Coronary artery (tissue), 2 donors: ENCODE measurements around the gene ANXA11.

Source experiments
- DNase-seq: peaks from one replicate; pipeline ENCODE4 v3.0.0-alpha.2; 2017; ENCODE audit warnings: low spot score
- H3K27ac ChIP-seq, 2 donors: fragments of 200-600 bp; sonication (generic); one replicate each; pipeline ENCODE4 v1.5.1; 2016 to 2019
- H3K4me3 ChIP-seq: fragments of 200-600 bp; sonication (generic); 2 replicates; pipeline ENCODE4 v1.5.1; 2016; ENCODE audit warnings: mild to moderate bottlenecking, moderate library complexity
- TF ChIP-seq, protein P1 (sequence below): fragments of 200-600 bp; sonication (generic); IDR thresholded peaks from one replicate; pipeline ENCODE4 v1.5.1; 2019; ENCODE audit warnings: antibody characterized with exemption

The ANXA11 gene

DNA sequence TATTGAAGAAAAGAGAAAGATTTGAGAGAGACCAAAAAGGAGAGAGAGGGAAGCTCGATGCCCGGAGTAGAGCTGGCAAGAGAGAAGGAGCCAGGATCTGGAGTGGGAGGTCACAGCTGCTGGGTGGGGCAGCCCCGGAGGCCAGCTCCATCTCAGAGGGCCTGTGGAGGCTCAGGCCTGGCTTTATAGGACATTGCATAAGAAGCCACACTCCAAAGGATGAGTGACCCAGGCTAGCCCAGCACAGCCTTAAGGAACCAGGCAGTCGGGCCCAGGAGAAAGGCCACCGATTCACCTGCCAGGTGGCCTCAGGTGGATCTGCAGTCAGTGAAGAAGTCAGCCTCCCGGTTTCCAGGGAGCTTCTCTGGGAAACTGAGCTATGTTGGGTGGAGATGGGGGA, 72.1 kb downstream of the ANXA11 start:
- no peak for DNase-seq
- Histone ChIP-seq H3K27ac (peak overlapping the region; percentile 67 to 89), H3K4me3 (peak overlapping the region; percentile 75)
- TF ChIP-seq, protein P1, sequence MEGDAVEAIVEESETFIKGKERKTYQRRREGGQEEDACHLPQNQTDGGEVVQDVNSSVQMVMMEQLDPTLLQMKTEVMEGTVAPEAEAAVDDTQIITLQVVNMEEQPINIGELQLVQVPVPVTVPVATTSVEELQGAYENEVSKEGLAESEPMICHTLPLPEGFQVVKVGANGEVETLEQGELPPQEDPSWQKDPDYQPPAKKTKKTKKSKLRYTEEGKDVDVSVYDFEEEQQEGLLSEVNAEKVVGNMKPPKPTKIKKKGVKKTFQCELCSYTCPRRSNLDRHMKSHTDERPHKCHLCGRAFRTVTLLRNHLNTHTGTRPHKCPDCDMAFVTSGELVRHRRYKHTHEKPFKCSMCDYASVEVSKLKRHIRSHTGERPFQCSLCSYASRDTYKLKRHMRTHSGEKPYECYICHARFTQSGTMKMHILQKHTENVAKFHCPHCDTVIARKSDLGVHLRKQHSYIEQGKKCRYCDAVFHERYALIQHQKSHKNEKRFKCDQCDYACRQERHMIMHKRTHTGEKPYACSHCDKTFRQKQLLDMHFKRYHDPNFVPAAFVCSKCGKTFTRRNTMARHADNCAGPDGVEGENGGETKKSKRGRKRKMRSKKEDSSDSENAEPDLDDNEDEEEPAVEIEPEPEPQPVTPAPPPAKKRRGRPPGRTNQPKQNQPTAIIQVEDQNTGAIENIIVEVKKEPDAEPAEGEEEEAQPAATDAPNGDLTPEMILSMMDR, result no peak

DNA sequence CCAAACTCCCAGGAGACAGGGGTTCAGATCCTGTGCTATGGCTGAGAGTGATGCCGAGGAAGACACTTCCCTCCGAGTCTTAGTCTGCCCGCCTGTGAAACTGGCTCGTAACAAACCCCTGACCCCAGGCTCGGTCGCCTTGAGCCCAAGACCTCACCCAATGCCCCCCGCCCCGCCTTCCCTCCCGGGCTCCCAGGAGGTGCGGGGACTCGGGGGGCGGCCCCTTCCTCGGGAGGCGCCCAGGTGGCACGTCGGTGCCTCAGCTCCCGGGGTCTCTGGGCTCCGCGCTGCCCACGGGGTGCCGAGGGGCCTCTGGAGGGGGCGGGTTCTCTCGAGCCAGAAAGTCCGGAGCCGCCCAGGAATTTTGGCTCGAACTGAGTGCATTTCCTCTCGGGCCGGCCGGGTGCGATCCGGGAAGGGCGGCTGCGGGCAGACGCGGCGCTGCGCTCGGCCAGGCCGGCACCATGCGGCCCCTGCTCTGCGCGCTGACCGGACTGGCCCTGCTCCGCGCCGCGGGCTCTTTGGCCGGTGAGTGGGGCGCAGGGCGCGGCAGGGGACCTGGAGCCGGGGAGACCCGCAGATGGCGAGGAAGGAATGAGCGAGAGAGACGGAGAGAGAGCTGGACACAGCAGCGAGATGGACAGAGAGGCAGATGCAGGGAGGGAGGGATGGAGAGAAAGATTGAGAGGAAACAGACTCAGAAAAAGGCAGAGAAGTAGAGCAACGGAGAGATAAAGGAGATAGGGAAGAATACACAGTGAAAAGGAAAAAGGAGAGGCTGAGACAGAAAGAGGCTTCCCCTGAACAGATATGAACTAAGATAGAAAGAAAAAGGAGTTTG, 72.8 kb downstream of the ANXA11 start, which contains the start of gene PLAC9:
Gene PLAC9 (plus strand): TSS at position 432 of the 841 bp plus-strand sequence. CDS start 33 bp downstream, at position 465.
- TF ChIP-seq, protein P1, result no peak
- DNase-seq, result no peak
- H3K27ac ChIP-seq, result peak within 1 kb of the TSS; percentile 67 to 89
- peak within 1 kb of the TSS; percentile 75 for H3K4me3 ChIP-seq

DNA sequence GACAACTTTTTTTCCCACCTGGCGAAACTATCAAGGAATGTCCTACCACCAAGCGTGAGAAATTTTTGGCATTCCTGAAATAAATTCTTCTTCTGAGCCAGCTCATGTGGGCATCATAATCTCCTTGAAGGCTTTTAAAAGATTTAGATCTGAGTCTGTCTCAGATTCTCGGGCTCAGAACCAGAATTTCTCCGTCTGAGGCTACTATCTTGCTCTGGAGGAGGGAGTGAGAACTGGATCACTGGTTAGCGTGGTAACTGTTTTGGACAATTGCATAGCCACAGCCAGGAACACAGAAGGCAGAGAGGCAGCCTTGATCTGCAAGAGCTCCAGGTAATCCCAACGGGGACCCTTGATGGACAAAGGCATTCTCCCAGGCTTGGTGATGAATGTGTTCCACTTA, 73.8 kb downstream of the ANXA11 start:
- TF ChIP-seq, protein P1, result no peak
- peak overlapping the region in 1 of 2 donors; percentile 65 for H3K27ac ChIP-seq
- no peak overlapping the region for H3K4me3 ChIP-seq
- no peak for DNase-seq

GRCh38 chr10:80126876-80127275, 78.5 kb downstream of the ANXA11 start:
- TF ChIP-seq, protein P1, result no peak
- H3K27ac ChIP-seq, result peak overlapping the region in 1 of 2 donors; percentile 32
- H3K4me3 ChIP-seq, result no peak overlapping the region
- no peak for DNase-seq

DNA sequence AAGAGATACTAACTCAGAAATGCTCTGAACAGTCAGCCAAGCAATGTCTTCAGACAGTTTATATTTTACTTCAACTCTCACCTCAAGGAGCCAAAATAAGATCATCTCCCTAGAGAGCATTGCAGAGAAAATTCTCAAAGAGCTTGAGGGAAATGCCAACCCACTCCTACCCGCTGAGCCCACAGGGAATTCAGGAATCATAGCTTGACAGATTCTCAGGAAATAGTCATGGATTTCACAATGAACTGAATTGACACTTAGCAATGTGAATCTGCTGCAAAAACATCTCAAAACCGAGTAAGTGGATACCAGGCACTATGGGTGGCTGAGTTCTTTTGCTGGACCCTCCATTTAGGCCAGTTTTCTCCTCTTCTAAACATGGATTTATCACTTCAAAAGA, 82.6 kb downstream of the ANXA11 start:
- Histone ChIP-seq H3K4me3 (no peak overlapping the region), H3K27ac (peak overlapping the region in 1 of 2 donors; percentile 39)
- TF ChIP-seq, protein P1, result no peak
- no peak for DNase-seq

DNA sequence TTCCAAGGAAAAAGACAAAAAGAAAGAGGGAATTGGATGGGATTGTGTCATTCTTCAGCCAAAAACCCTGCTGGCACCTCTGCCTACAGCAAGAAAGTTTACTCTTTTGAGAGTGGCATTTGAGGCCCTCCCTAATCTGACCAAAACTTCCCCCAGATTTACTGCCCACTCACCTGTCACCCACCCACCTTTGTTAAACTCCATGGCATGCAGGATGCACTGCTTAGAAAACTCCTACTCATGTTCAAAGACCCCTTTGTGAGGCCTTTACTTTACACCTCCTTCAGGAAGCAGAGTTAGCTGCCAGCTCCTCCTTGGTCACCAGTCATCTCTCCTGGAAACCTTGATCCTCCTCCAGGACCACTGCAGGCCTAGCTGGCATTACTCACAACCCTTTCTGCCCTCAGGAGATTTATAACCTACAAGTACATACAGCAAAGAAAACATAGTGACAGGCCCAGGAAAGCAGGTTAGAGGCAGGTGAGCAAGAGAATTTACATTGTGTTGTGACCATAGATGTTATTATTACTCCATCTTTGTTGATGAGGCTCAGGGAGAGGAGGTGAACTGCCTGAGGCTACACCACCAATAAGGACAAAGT, 83.1 kb downstream of the ANXA11 start:
- Histone ChIP-seq H3K4me3 (no peak overlapping the region), H3K27ac (peak overlapping the region in 1 of 2 donors; percentile 39)
- TF ChIP-seq, protein P1, result no peak
- no peak for DNase-seq
